SK-N-SH (cell line): Measurements from ENCODE around the gene LTBP1. TPM values are rescaled to one million over a fixed set of nuclear protein-coding genes. Genes with fewer than 3 reads are reported as not detected.

Source experiments
- CTCF ChIA-PET: fragments of 300-600, 350-600 bp; formaldehyde crosslinking; extraction: SDS; loops from one replicate; lab custom pipeline; 2021; lab: Yijun Ruan, JAX
- POLR2A ChIA-PET: fragments of 350-600 bp; sonication (Branson Sonifier 250); formaldehyde crosslinking; extraction: SDS; loops from one replicate; lab custom pipeline; 2020; ENCODE audit warnings: antibody characterized with exemption, inconsistent platforms; lab: Yijun Ruan, JAX
- DNase-seq: peaks from one replicate; pipeline ENCODE4 v3.0.0; 2012
- H2AFZ ChIP-seq: fragments of 200-600 bp; sonication (generic); 2 replicates; pipeline ENCODE4 v1.8.1; 2016; ENCODE audit warnings: antibody characterized with exemption, mild to moderate bottlenecking, low read depth
- H3F3A ChIP-seq: fragments of 200-600 bp; sonication (generic); replicated peaks from 2 replicates; pipeline ENCODE3; 2016; ENCODE audit warnings: antibody characterized with exemption, mild to moderate bottlenecking; ENCODE audit not compliant: insufficient read depth
- H3K27ac ChIP-seq, 2 experiments: fragments of 200-500 bp in 1 of 2; fragments of 200-600 bp in 1 of 2; sonication (Bioruptor generic) in 1 of 2; sonication (generic), shearing (Covaris generic) in 1 of 2; 2 replicates each; pipeline versions ENCODE4 v1.5.1 to v1.6.1; 2014 to 2016; ENCODE audit warnings: low read depth in 2 of 2, inconsistent platforms in 1 of 2, low read length in 1 of 2, mild to moderate bottlenecking in 1 of 2, mixed read lengths in 1 of 2
- H3K27me3 ChIP-seq: fragments of 200-600 bp; sonication (generic), shearing (Covaris generic); 2 replicates; pipeline ENCODE4 v1.6.1; 2016; ENCODE audit warnings: mixed run types; ENCODE audit not compliant: insufficient read depth
- H3K36me3 ChIP-seq, 2 experiments: fragments of 200-500 bp in 1 of 2; fragments of 200-600 bp in 1 of 2; sonication (Bioruptor generic) in 1 of 2; sonication (generic) in 1 of 2; replicated peaks in 1 of 2; 2 replicates each; pipeline versions ENCODE3 to v1.5.1; 2014 to 2016; ENCODE audit warnings: low read length in 1 of 2, mild to moderate bottlenecking in 1 of 2; ENCODE audit not compliant: insufficient read depth in 2 of 2, control insufficient read depth in 1 of 2
- H3K4me1 ChIP-seq, 2 experiments: fragments of 200-500 bp in 1 of 2; fragments of 200-600 bp in 1 of 2; sonication (Bioruptor generic) in 1 of 2; sonication (generic), shearing (Covaris generic) in 1 of 2; 2 replicates each; pipeline versions ENCODE4 v1.5.1 to v1.6.1; 2014 to 2016; ENCODE audit warnings: low read depth in 1 of 2, low read length in 1 of 2, mixed run types in 1 of 2; ENCODE audit not compliant: insufficient read depth in 2 of 2, control insufficient read depth in 1 of 2
- H3K4me2 ChIP-seq: fragments of 200-600 bp; sonication (generic), shearing (Covaris generic); 2 replicates; pipeline ENCODE4 v1.6.1; 2017; ENCODE audit warnings: mixed run types
- H3K4me3 ChIP-seq, 2 experiments: fragments of 200-500 bp in 1 of 2; fragments of 200-600 bp in 1 of 2; sonication (Bioruptor generic) in 1 of 2; sonication (generic), shearing (Covaris generic) in 1 of 2; 2 replicates each; pipeline versions ENCODE4 v1.5.1 to v1.8.1; 2014 to 2016; ENCODE audit warnings: low read depth in 2 of 2, inconsistent platforms in 1 of 2, low read length in 1 of 2, mild to moderate bottlenecking in 1 of 2, mixed read lengths in 1 of 2, moderate library complexity in 1 of 2
- H3K79me2 ChIP-seq: fragments of 200-600 bp; sonication (generic); 2 replicates; pipeline ENCODE4 v1.8.1; 2017; ENCODE audit warnings: mild to moderate bottlenecking; ENCODE audit not compliant: insufficient read depth
- H3K9ac ChIP-seq: fragments of 200-600 bp; sonication (generic); 2 replicates; pipeline ENCODE4 v1.6.1; 2017; ENCODE audit warnings: mixed run types
- H3K9me2 ChIP-seq: fragments of 200-600 bp; sonication (generic); 2 replicates; pipeline ENCODE4 v1.6.1; 2017; ENCODE audit warnings: mixed run types
- H3K9me3 ChIP-seq: fragments of 200-600 bp; sonication (generic); 2 replicates; pipeline ENCODE4 v1.6.1; 2017; ENCODE audit warnings: mixed run types, mild to moderate bottlenecking, moderate library complexity
- H4K20me1 ChIP-seq: fragments of 200-600 bp; sonication (generic); 2 replicates; pipeline ENCODE4 v1.6.1; 2017; ENCODE audit warnings: mild to moderate bottlenecking, mixed run types; ENCODE audit not compliant: insufficient read depth
- CHD2 ChIP-seq: fragments of 150-350 bp; IDR thresholded peaks from 2 replicates; pipeline ENCODE4 v1.6.1; 2018; ENCODE audit warnings: low read length; ENCODE audit not compliant: partially characterized antibody
- ELF1 ChIP-seq: IDR thresholded peaks from 2 replicates; pipeline ENCODE4 v1.4.0; 2012
- EP300 ChIP-seq, 2 experiments: IDR thresholded peaks; 2 replicates each; pipeline versions ENCODE4 v1.4.0 to v1.6.1; 2012; ENCODE audit warnings: borderline replicate concordance in 1 of 2, low read depth in 1 of 2, low read length in 1 of 2
- EZH2phosphoT487 ChIP-seq: fragments of 200-600 bp; sonication (generic); IDR thresholded peaks from 2 replicates; pipeline ENCODE4 v1.6.1; 2017; ENCODE audit warnings: low read depth, mixed run types, mild to moderate bottlenecking, antibody characterized with exemption, moderate library complexity, borderline replicate concordance
- FOSL2 ChIP-seq: IDR thresholded peaks from 2 replicates; pipeline ENCODE4 v1.4.0; 2012; ENCODE audit warnings: low read depth, mild to moderate bottlenecking, moderate library complexity, borderline replicate concordance
- FOXM1 ChIP-seq: IDR thresholded peaks from 2 replicates; pipeline ENCODE4 v1.4.0; 2012; ENCODE audit warnings: low read depth, mild to moderate bottlenecking
- GABPA ChIP-seq: IDR thresholded peaks from 2 replicates; pipeline ENCODE4 v1.4.0; 2012; ENCODE audit warnings: low read depth, mild to moderate bottlenecking
- GATA2 ChIP-seq: sonication (generic); formaldehyde crosslinking; IDR thresholded peaks from 2 replicates; pipeline ENCODE4 v1.5.0; 2020; ENCODE audit warnings: mild to moderate bottlenecking, missing genetic modification reagents
- NRF1 ChIP-seq: IDR thresholded peaks from 2 replicates; pipeline ENCODE4 v1.6.1; 2012; ENCODE audit warnings: low read depth, mild to moderate bottlenecking, low read length
- POLR2AphosphoS5 ChIP-seq: IDR thresholded peaks from 2 replicates; pipeline ENCODE4 v1.6.1; 2012; ENCODE audit warnings: low read depth, low read length
- RCOR1 ChIP-seq: fragments of 150-350 bp; IDR thresholded peaks from 2 replicates; pipeline ENCODE4 v1.6.1; 2017; ENCODE audit warnings: antibody characterized with exemption, low read length
- RXRA ChIP-seq: IDR thresholded peaks from 2 replicates; pipeline ENCODE4 v1.4.0; 2012; ENCODE audit warnings: low read depth, mild to moderate bottlenecking, borderline replicate concordance
- SMC3 ChIP-seq: IDR thresholded peaks from 2 replicates; pipeline ENCODE4 v1.6.1; 2012; ENCODE audit warnings: low read depth, low read length, improper control_type of control experiment
- TAF1 ChIP-seq: IDR thresholded peaks from 2 replicates; pipeline ENCODE4 v1.6.1; 2012; ENCODE audit warnings: low read depth, mild to moderate bottlenecking, low read length, moderate library complexity, borderline replicate concordance
- WGBS: methylation state at CpG from one replicate; pipeline ENCODE4 v1.1.6; 2017; ENCODE audit warnings: low lambda C conversion rate; 5-methylcytosine and 5-hydroxymethylcytosine counted together
- polyA plus RNA-seq, 3 experiments: library from polyadenylated mRNA; depleted of rRNA; stranded (reverse); fragments of >200 nt; gene quantifications; 2 replicates each; pipeline ENCODE4 v1.2.3, GENCODE V29; 2012
- TF ChIP-seq, protein P1 (sequence below): IDR thresholded peaks from 2 replicates; pipeline ENCODE4 v1.6.1; 2012; ENCODE audit warnings: mild to moderate bottlenecking, low read depth, low read length, moderate library complexity
- TF ChIP-seq, protein P2 (sequence below): IDR thresholded peaks from 2 replicates; pipeline ENCODE4 v1.4.0; 2012; ENCODE audit warnings: low read depth, borderline replicate concordance
- TF ChIP-seq, protein P3 (sequence below): IDR thresholded peaks from 2 replicates; pipeline ENCODE4; 2012

Gene LTBP1
- polyA plus RNA-seq, 1 of the 3 experiments (the other 2 are of a cell fraction) = 467 TPM

DNA sequence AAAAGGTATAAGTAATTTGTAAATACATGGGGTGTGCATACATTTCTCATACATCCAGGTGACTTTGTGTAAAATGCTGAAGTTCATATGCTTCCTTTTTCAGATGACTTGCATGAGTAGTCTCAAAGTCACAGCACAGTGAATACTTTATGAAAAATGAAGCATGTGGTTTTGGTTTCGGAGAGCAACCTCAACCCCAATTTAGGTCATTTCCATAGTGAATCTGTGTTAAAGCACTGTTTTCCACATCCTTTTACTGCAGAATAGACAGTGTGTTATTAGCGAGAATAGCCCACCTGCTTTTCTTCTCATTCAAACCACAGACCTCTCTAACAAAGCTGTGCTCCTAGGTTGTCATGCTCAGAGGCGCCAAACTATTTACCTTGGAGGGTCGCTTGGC is 325.2 kb downstream of the LTBP1 start (continued):
- TF ChIP-seq, protein P1, sequence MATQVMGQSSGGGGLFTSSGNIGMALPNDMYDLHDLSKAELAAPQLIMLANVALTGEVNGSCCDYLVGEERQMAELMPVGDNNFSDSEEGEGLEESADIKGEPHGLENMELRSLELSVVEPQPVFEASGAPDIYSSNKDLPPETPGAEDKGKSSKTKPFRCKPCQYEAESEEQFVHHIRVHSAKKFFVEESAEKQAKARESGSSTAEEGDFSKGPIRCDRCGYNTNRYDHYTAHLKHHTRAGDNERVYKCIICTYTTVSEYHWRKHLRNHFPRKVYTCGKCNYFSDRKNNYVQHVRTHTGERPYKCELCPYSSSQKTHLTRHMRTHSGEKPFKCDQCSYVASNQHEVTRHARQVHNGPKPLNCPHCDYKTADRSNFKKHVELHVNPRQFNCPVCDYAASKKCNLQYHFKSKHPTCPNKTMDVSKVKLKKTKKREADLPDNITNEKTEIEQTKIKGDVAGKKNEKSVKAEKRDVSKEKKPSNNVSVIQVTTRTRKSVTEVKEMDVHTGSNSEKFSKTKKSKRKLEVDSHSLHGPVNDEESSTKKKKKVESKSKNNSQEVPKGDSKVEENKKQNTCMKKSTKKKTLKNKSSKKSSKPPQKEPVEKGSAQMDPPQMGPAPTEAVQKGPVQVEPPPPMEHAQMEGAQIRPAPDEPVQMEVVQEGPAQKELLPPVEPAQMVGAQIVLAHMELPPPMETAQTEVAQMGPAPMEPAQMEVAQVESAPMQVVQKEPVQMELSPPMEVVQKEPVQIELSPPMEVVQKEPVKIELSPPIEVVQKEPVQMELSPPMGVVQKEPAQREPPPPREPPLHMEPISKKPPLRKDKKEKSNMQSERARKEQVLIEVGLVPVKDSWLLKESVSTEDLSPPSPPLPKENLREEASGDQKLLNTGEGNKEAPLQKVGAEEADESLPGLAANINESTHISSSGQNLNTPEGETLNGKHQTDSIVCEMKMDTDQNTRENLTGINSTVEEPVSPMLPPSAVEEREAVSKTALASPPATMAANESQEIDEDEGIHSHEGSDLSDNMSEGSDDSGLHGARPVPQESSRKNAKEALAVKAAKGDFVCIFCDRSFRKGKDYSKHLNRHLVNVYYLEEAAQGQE = no peak
- TF ChIP-seq, all 33 proteins: peak for 0

DNA sequence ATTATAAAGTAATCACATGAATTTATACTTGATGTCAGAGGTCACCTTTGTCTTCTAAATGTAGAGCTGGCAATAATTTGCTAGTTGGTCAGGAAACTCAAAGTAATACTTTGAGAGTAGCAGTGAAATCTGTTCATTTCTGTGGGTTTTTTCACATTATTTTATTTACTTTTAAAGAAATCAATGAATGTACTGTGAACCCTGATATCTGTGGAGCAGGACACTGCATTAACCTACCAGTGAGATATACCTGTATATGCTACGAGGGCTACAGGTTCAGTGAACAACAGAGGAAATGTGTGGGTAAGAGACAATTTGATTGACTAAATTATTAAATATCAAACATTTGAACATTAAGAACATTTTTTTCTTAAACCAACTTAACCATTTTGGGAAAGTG is 326.7 kb downstream of the LTBP1 start:
- peaks cover 46 to 80% of the 10 kb centered on the region in 2 experiments for H3K36me3 ChIP-seq
- no peaks in the 10 kb centered on the region for H3K9me2 ChIP-seq
- POLR2A ChIA-PET = interaction anchor here (0.6 kb wide), 1 partner anchor 15 kb away, joined by 3 read pairs; no protein-coding TSS in a partner anchor
- H3F3A ChIP-seq = peaks cover 64% of the 10 kb centered on the region
- no peak overlapping the region for H3K4me3 ChIP-seq
- no peaks in the 10 kb centered on the region for H3K79me2 ChIP-seq
- H2AFZ ChIP-seq = no peak overlapping the region
- H3K27me3 ChIP-seq = no peaks in the 10 kb centered on the region
- no peaks in the 10 kb centered on the region for H3K9me3 ChIP-seq
- peak overlapping the region in 1 of 2 experiments; percentile 91; a peak in 2 of 4 replicates for H3K27ac ChIP-seq
- CTCF ChIA-PET = no interaction called here
- H3K9ac ChIP-seq = no peak overlapping the region
- no peak for DNase-seq
- no peaks in the 10 kb centered on the region for H4K20me1 ChIP-seq
- TF ChIP-seq FOXM1 (no peak), FOSL2 (no peak), EZH2phosphoT487 (no peak), RXRA (no peak), GATA2 (CRISPR knock-in tag) (no peak), EP300 (IDR thresholded peaks at IDR 0.05; ENCODE audit: borderline replicate concordance in 1 of 2, low read depth in 1 of 2, low read length in 1 of 2) (no peak)
- WGBS = 68% methylated on average over 1 of the region's 1 CpG
- no peak overlapping the region for H3K4me2 ChIP-seq
- peaks cover 0 to 4% of the 10 kb centered on the region in 2 experiments for H3K4me1 ChIP-seq

DNA sequence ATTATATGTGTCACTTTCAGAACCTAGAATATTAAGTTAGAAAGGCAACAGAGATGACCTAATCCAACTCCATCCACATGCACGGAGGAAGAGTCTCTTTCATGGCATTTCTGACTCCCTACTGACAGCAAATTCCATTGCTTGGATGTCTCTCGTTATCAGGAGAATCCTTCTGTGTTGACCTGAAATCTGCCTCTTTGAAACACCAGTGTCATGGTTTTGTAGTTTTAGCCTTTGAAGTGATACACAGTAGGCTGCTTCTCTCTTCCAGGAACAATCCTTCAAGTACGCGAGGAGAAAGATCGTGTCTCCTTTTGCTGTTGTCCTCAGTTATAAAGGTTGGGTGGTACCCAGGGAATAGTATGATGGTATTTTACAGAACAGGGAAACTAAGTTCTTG is 327.8 kb downstream of the LTBP1 start:
- Histone ChIP-seq H3K27ac (peak overlapping the region in 1 of 2 experiments; percentile 91; a peak in 2 of 4 replicates), H4K20me1 (no peaks in the 10 kb centered on the region), H3K4me1 (peaks cover 0 to 4% of the 10 kb centered on the region in 2 experiments), H3K27me3 (no peaks in the 10 kb centered on the region), H3K4me3 (no peak overlapping the region), H3K4me2 (no peak overlapping the region), H3K9me3 (no peaks in the 10 kb centered on the region), H3K9ac (peak overlapping the region; percentile 27; the same call in 1 of the 2 replicates), H3K79me2 (no peaks in the 10 kb centered on the region), H3K9me2 (no peaks in the 10 kb centered on the region), H3F3A (peaks cover 56% of the 10 kb centered on the region), H2AFZ (no peak overlapping the region), H3K36me3 (peaks cover 47 to 80% of the 10 kb centered on the region in 2 experiments)
- TF ChIP-seq NRF1 = no peak
- TF ChIP-seq, protein P2, sequence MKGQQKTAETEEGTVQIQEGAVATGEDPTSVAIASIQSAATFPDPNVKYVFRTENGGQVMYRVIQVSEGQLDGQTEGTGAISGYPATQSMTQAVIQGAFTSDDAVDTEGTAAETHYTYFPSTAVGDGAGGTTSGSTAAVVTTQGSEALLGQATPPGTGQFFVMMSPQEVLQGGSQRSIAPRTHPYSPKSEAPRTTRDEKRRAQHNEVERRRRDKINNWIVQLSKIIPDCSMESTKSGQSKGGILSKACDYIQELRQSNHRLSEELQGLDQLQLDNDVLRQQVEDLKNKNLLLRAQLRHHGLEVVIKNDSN = no peak
- no peak for TF ChIP-seq GABPA
- TF ChIP-seq CHD2 = no peak
- TF ChIP-seq RXRA = no peak
- no peak for TF ChIP-seq RCOR1
- TF ChIP-seq POLR2AphosphoS5 = no peak; the same call in 1 of the 2 replicates
- TF ChIP-seq SMC3 = no peak
- TF ChIP-seq EZH2phosphoT487 = no peak
- no peak for TF ChIP-seq TAF1
- TF ChIP-seq ELF1 = no peak
- TF ChIP-seq, protein P3, sequence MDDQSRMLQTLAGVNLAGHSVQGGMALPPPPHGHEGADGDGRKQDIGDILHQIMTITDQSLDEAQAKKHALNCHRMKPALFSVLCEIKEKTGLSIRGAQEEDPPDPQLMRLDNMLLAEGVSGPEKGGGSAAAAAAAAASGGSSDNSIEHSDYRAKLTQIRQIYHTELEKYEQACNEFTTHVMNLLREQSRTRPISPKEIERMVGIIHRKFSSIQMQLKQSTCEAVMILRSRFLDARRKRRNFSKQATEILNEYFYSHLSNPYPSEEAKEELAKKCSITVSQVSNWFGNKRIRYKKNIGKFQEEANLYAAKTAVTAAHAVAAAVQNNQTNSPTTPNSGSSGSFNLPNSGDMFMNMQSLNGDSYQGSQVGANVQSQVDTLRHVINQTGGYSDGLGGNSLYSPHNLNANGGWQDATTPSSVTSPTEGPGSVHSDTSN = no peak
- CTCF ChIA-PET = no interaction called here
- DNase-seq = no peak
- 80% methylated on average over 5 of the region's 5 CpGs for WGBS
- POLR2A ChIA-PET = no interaction called here
